ENCODE results near the gene SLC39A13. TPM values are rescaled to one million over a fixed set of nuclear protein-coding genes. Genes with fewer than 3 reads are reported as not detected.

SLC39A13 gene
- total and polyA plus RNA-seq, 2 of the 4 experiments (the other 2 are of a cell fraction): 32.4 to 144 TPM

Small RNAs within 50 kb of the gene (microRNA-seq; reads per million reads assigned to microRNA genes)
- 0 reads per million in 2 experiments for gene MIR4487 (ENCODE audit: insufficient read depth in 1 of 2, insufficient read length in 1 of 2, unreplicated experiment in 1 of 2)

Small RNAs within 50 kb of the gene (small RNA-seq; reads per million reads assigned to genes)
- 0 reads per million in 5 experiments for gene MIR4487

Other genes starting within 250 kb of the SLC39A13 start
- 87.8 and 114 TPM in 2 replicates for gene ARFGAP2, start 231.7 kb upstream of the SLC39A13 start, total RNA-seq (2012; rRNA removed)
- 35.1 and 54.7 TPM in 2 replicates for gene ARFGAP2, start 231.7 kb upstream of the SLC39A13 start, polyA plus RNA-seq (2012; rRNA removed)
- 18.9 and 19.2 TPM in 2 replicates for gene PACSIN3, start 222.2 kb upstream of the SLC39A13 start, total RNA-seq (2012; rRNA removed)
- 21.1 and 24.5 TPM in 2 replicates for gene PACSIN3, start 222.2 kb upstream of the SLC39A13 start, polyA plus RNA-seq (2012; rRNA removed)
- 25.6 and 27.8 TPM in 2 replicates for gene DDB2, start 193.6 kb upstream of the SLC39A13 start, total RNA-seq (2012; rRNA removed)
- gene DDB2, start 193.6 kb upstream of the SLC39A13 start, polyA plus RNA-seq (2012; rRNA removed): 33.5 and 33.6 TPM in 2 replicates
- 10.3 and 17.7 TPM in 2 replicates for gene ACP2, start 159.8 kb upstream of the SLC39A13 start, total RNA-seq (2012; rRNA removed)
- 23.6 and 24.8 TPM in 2 replicates for gene ACP2, start 159.8 kb upstream of the SLC39A13 start, polyA plus RNA-seq (2012; rRNA removed)
- gene NR1H3, start 150.6 kb upstream of the SLC39A13 start, total RNA-seq (2012; rRNA removed): 9.1 and 9.7 TPM in 2 replicates
- 13.6 and 19.0 TPM in 2 replicates for gene NR1H3, start 150.6 kb upstream of the SLC39A13 start, polyA plus RNA-seq (2012; rRNA removed)
- gene MADD, start 138.5 kb upstream of the SLC39A13 start, total RNA-seq (2012; rRNA removed): 11.1 and 13.3 TPM in 2 replicates
- 16.4 and 17.3 TPM in 2 replicates for gene MADD, start 138.5 kb upstream of the SLC39A13 start, polyA plus RNA-seq (2012; rRNA removed)
- not detected in 2 replicates for gene MYBPC3, start 55.9 kb upstream of the SLC39A13 start, total RNA-seq (2012; rRNA removed)
- gene MYBPC3, start 55.9 kb upstream of the SLC39A13 start, polyA plus RNA-seq (2012; rRNA removed): not detected in 2 replicates
- not detected in 2 replicates for gene SPI1, start 30.0 kb upstream of the SLC39A13 start, total RNA-seq (2012; rRNA removed)
- not detected in 2 replicates for gene SPI1, start 30.0 kb upstream of the SLC39A13 start, polyA plus RNA-seq (2012; rRNA removed)
- 238 and 484 TPM in 2 replicates for gene PSMC3, start 17.8 kb downstream of the SLC39A13 start, total RNA-seq (2012; rRNA removed)
- gene PSMC3, start 17.8 kb downstream of the SLC39A13 start, polyA plus RNA-seq (2012; rRNA removed): 253 TPM in 2 replicates
- gene RAPSN, start 40.5 kb downstream of the SLC39A13 start, total RNA-seq (2012; rRNA removed): not detected in 2 replicates
- 0.03 and 0.09 TPM in 2 replicates for gene RAPSN, start 40.5 kb downstream of the SLC39A13 start, polyA plus RNA-seq (2012; rRNA removed)
- gene CELF1, start 144.5 kb downstream of the SLC39A13 start, total RNA-seq (2012; rRNA removed): 109 and 135 TPM in 2 replicates
- 61.6 and 63.3 TPM in 2 replicates for gene CELF1, start 144.5 kb downstream of the SLC39A13 start, polyA plus RNA-seq (2012; rRNA removed)
- gene PTPMT1, start 157.0 kb downstream of the SLC39A13 start, total RNA-seq (2012; rRNA removed): 51.4 and 55.0 TPM in 2 replicates
- gene PTPMT1, start 157.0 kb downstream of the SLC39A13 start, polyA plus RNA-seq (2012; rRNA removed): 51.6 and 58.3 TPM in 2 replicates
- 37.2 and 41.6 TPM in 2 replicates for gene KBTBD4, start 170.4 kb downstream of the SLC39A13 start, total RNA-seq (2012; rRNA removed)
- 12.2 and 14.9 TPM in 2 replicates for gene KBTBD4, start 170.4 kb downstream of the SLC39A13 start, polyA plus RNA-seq (2012; rRNA removed)
- gene NDUFS3, start 170.5 kb downstream of the SLC39A13 start, total RNA-seq (2012; rRNA removed): 77.1 and 79.7 TPM in 2 replicates
- 108 and 114 TPM in 2 replicates for gene NDUFS3, start 170.5 kb downstream of the SLC39A13 start, polyA plus RNA-seq (2012; rRNA removed)
- gene FAM180B, start 178.1 kb downstream of the SLC39A13 start, total RNA-seq (2012; rRNA removed): not detected in 2 replicates
- gene FAM180B, start 178.1 kb downstream of the SLC39A13 start, polyA plus RNA-seq (2012; rRNA removed): not detected in 2 replicates
- under 0.01 TPM in 1 of 2 replicates, not detected in the other for gene C1QTNF4, start 185.8 kb downstream of the SLC39A13 start, total RNA-seq (2012; rRNA removed)
- gene C1QTNF4, start 185.8 kb downstream of the SLC39A13 start, polyA plus RNA-seq (2012; rRNA removed): 0.12 and 0.16 TPM in 2 replicates
- 163 and 207 TPM in 2 replicates for gene MTCH2, start 234.0 kb downstream of the SLC39A13 start, total RNA-seq (2012; rRNA removed)
- 103 and 115 TPM in 2 replicates for gene MTCH2, start 234.0 kb downstream of the SLC39A13 start, polyA plus RNA-seq (2012; rRNA removed)

All from IMR-90 (cell line).